PFSK-1 (cell line): ENCODE measurements around the gene USP24.

Source experiments
- FOXP2 ChIP-seq: optimal IDR thresholded peaks from 2 replicates; pipeline ENCODE3; 2011; ENCODE audit warnings: borderline replicate concordance, control low read depth, inconsistent platforms; ENCODE audit not compliant: insufficient read depth; ENCODE audit errors: extremely low read length, extremely low read depth
- POLR2AphosphoS5 ChIP-seq: IDR thresholded peaks from 2 replicates; pipeline ENCODE4 v1.6.1; 2012; ENCODE audit warnings: low read depth, mild to moderate bottlenecking, control low read depth, low read length, moderate library complexity
- REST ChIP-seq, 2 experiments: IDR thresholded peaks; 2 replicates each; pipeline versions ENCODE4 v1.6.1 to v1.8.0; 2011 to 2012; ENCODE audit warnings: low read depth in 2 of 2, low read length in 2 of 2, control low read depth in 1 of 2, inconsistent platforms in 1 of 2, mild to moderate bottlenecking in 1 of 2, moderate library complexity in 1 of 2; ENCODE audit not compliant: insufficient read depth in 1 of 2
- SIN3A ChIP-seq: IDR thresholded peaks from 2 replicates; pipeline ENCODE4 v1.6.1; 2012; ENCODE audit warnings: mild to moderate bottlenecking, low read length, moderate library complexity, borderline replicate concordance; ENCODE audit not compliant: insufficient read depth
- TAF1 ChIP-seq: IDR thresholded peaks from 2 replicates; pipeline ENCODE4 v1.6.1; 2012; ENCODE audit warnings: low read length, control low read depth, borderline replicate concordance; ENCODE audit not compliant: insufficient read depth

USP24 gene

GRCh38 chr1:55184859-55185258, 30.3 kb downstream of the USP24 start:
- TF ChIP-seq FOXP2 (no peak), POLR2AphosphoS5 (no peak), SIN3A (no peak), TAF1 (no peak)

- TF ChIP-seq POLR2AphosphoS5 (no peak), SIN3A (no peak), TAF1 (no peak), REST (IDR thresholded peaks at IDR 0.05; ENCODE audit: insufficient read depth in 1 of 2, low read depth in 2 of 2, low read length in 2 of 2) (no peak), FOXP2 (no peak)
These were observed 33.5 kb downstream of the USP24 start for GRCh38 chr1:55181666-55182065.

GRCh38 chr1:55180075-55180670, 35.0 kb downstream of the USP24 start:
- TF ChIP-seq TAF1 (no peak), SIN3A (no peak), REST (IDR thresholded peaks at IDR 0.05; ENCODE audit: insufficient read depth in 1 of 2, low read depth in 2 of 2, low read length in 2 of 2) (no peak), FOXP2 (no peak), POLR2AphosphoS5 (no peak)

- no peak for TF ChIP-seq FOXP2
- TF ChIP-seq REST (IDR thresholded peaks at IDR 0.05; ENCODE audit: insufficient read depth in 1 of 2, low read depth in 2 of 2, low read length in 2 of 2): no peak
- TF ChIP-seq SIN3A: no peak
- TF ChIP-seq TAF1: no peak
- no peak for TF ChIP-seq POLR2AphosphoS5
These were observed 35.9 kb downstream of the USP24 start for GRCh38 chr1:55179177-55179835.

GRCh38 chr1:55172687-55173086, 42.5 kb downstream of the USP24 start:
- no peak for TF ChIP-seq SIN3A
- no peak for TF ChIP-seq POLR2AphosphoS5
- TF ChIP-seq REST (IDR thresholded peaks at IDR 0.05; ENCODE audit: insufficient read depth in 1 of 2, low read depth in 2 of 2, low read length in 2 of 2): no peak
- no peak for TF ChIP-seq FOXP2
- TF ChIP-seq TAF1: no peak
